HepG2 (cell line): ENCODE measurements around the gene LATS1. TPM values are rescaled to one million over a fixed set of nuclear protein-coding genes. Genes with fewer than 3 reads are reported as not detected.

Source experiments
- ATF7 ChIP-seq, 2 experiments: fragments of 450-650 bp in 1 of 2; sonication (generic) in 1 of 2; formaldehyde crosslinking in 1 of 2; IDR thresholded peaks; 2 replicates each; pipeline versions ENCODE4 v1.4.0 to v1.6.1; 2016 to 2020; ENCODE audit warnings: antibody characterized with exemption in 1 of 2, mild to moderate bottlenecking in 1 of 2, missing genetic modification reagents in 1 of 2
- GTF2F1 ChIP-seq: fragments of 150-350 bp; IDR thresholded peaks from 2 replicates; pipeline ENCODE4 v1.6.1; 2014; ENCODE audit warnings: low read length
- HMG20B ChIP-seq: conservative IDR thresholded peaks from 2 replicates; pipeline ENCODE4 v1.6.1; 2016; ENCODE audit warnings: missing genetic modification reagents, missing compliant biosample characterization
- HNF1A ChIP-seq, 2 experiments: sonication (generic) in 1 of 2; formaldehyde crosslinking in 1 of 2; IDR thresholded peaks; 2 replicates each; pipeline versions ENCODE4 v1.4.0 to v1.6.1; 2016 to 2020; ENCODE audit warnings: borderline replicate concordance in 1 of 2, low read depth in 1 of 2, mild to moderate bottlenecking in 1 of 2, missing genetic modification reagents in 1 of 2
- HNRNPH1 ChIP-seq: fragments of 200-400 bp; formaldehyde crosslinking; optimal IDR thresholded peaks from 2 replicates; pipeline ENCODE3; 2017; ENCODE audit warnings: mild to moderate bottlenecking, low read depth, low read length
- KDM4B ChIP-seq: sonication (generic); formaldehyde crosslinking; IDR thresholded peaks from 2 replicates; pipeline ENCODE4 v1.4.0; 2020; ENCODE audit warnings: missing genetic modification reagents
- NFAT5 ChIP-seq: sonication (generic); formaldehyde crosslinking; IDR thresholded peaks from 2 replicates; pipeline ENCODE4 v1.4.0; 2020; ENCODE audit warnings: missing genetic modification reagents
- TGIF2 ChIP-seq: IDR thresholded peaks from 2 replicates; pipeline ENCODE4 v1.6.1; 2016; ENCODE audit warnings: control low read depth, missing compliant biosample characterization
- ZNF138 ChIP-seq: sonication (generic); formaldehyde crosslinking; IDR thresholded peaks from 2 replicates; pipeline ENCODE4 v1.5.0; 2020; ENCODE audit warnings: mild to moderate bottlenecking, low read depth, missing genetic modification reagents
- ZNF235 ChIP-seq: sonication (generic); formaldehyde crosslinking; IDR thresholded peaks from 2 replicates; pipeline ENCODE4 v1.8.1; 2023; ENCODE audit warnings: mild to moderate bottlenecking, missing genetic modification reagents, borderline replicate concordance
- ZNF292 ChIP-seq: sonication (generic); formaldehyde crosslinking; IDR thresholded peaks from 2 replicates; pipeline ENCODE4 v1.8.1; 2022; ENCODE audit warnings: mild to moderate bottlenecking, low read depth, missing genetic modification reagents, borderline replicate concordance
- ZNF33B ChIP-seq: sonication (generic); formaldehyde crosslinking; IDR thresholded peaks from 2 replicates; pipeline ENCODE4 v1.5.1; 2020; ENCODE audit warnings: mild to moderate bottlenecking, missing genetic modification reagents
- ZNF350 ChIP-seq: sonication (generic); formaldehyde crosslinking; IDR thresholded peaks from 2 replicates; pipeline ENCODE4 v1.4.0; 2020; ENCODE audit warnings: mild to moderate bottlenecking, low read depth, missing genetic modification reagents, borderline replicate concordance
- ZNF44 ChIP-seq: sonication (generic); formaldehyde crosslinking; IDR thresholded peaks from 2 replicates; pipeline ENCODE4 v1.5.1; 2020; ENCODE audit warnings: mild to moderate bottlenecking, missing genetic modification reagents
- ZSCAN31 ChIP-seq: sonication (generic); formaldehyde crosslinking; IDR thresholded peaks from 2 replicates; pipeline ENCODE4 v1.5.0; 2020; ENCODE audit warnings: low read depth, mild to moderate bottlenecking, missing genetic modification reagents
- polyA plus RNA-seq, 8 experiments: library from polyadenylated mRNA; depleted of rRNA in 3 of 8; stranded (reverse) in 7 of 8; unstranded in 1 of 8; fragments of >200 nt; fragmentation: Illumina TruSeq in 4 of 8; extraction: Trizol in 4 of 8; gene quantifications; 2 replicates each; pipeline versions ENCODE4 v1.2.1 to v1.2.3, GENCODE V29; 2011 to 2016; ENCODE audit warnings: low read depth in 4 of 8, missing spikeins in 1 of 8, mixed read lengths in 1 of 8; ENCODE audit not compliant: insufficient read depth in 1 of 8
- total RNA-seq, 5 experiments: library from RNA; depleted of rRNA; stranded (reverse); fragments of >200 nt; fragmentation: Illumina TruSeq; extraction: Trizol; gene quantifications; 2 replicates each; pipeline ENCODE4 v1.2.3, GENCODE V29; 2016; ENCODE audit warnings: low read depth in 1 of 5
- TF ChIP-seq, protein P1 (sequence below): sonication (generic); formaldehyde crosslinking; IDR thresholded peaks from 2 replicates; pipeline ENCODE4 v1.5.0; 2020; ENCODE audit warnings: mild to moderate bottlenecking, missing genetic modification reagents, moderate library complexity

LATS1 gene
- total and polyA plus RNA-seq, 2 of the 13 experiments (the other 11 are each of a cell fraction or from before 2014, with no cell fraction given): 9.9 to 12.6 TPM

GRCh38 chr6:149648148-149649145 lies 69.5 kb downstream of the LATS1 start, which contains the start of gene KATNA1 (continued):
- TF ChIP-seq NFAT5 (CRISPR knock-in tag) (peak; percentile 98), ZNF235 (CRISPR knock-in tag) (peak; percentile 30; the same call in 1 of the 2 replicates), ZNF138 (CRISPR knock-in tag) (peak; percentile 99), GTF2F1 (peak; percentile 56; the same call in 1 of the 2 replicates), ZNF292 (peak; percentile 86), KDM4B (CRISPR knock-in tag) (peak; percentile 92), ZNF350 (CRISPR knock-in tag) (peak; percentile 97), ZNF44 (CRISPR knock-in tag) (peak; percentile 97), ATF7 (IDR thresholded peaks at IDR 0.05) (no peak), ATF7 (CRISPR knock-in tag; IDR thresholded peaks at IDR 0.05) (peak; percentile 93; the same call in 1 of the 2 replicates), ZSCAN31 (peak; percentile 100), HNRNPH1 (peak; percentile 30), ZNF33B (peak; percentile 100), HMG20B (no peak), TGIF2 (CRISPR knock-in tag) (peak; percentile 99), HNF1A (IDR thresholded peaks at IDR 0.05; ENCODE audit: low read depth) (no peak), HNF1A (CRISPR knock-in tag; IDR thresholded peaks at IDR 0.05; ENCODE audit: borderline replicate concordance) (peak; percentile 87)
- TF ChIP-seq, protein P1, sequence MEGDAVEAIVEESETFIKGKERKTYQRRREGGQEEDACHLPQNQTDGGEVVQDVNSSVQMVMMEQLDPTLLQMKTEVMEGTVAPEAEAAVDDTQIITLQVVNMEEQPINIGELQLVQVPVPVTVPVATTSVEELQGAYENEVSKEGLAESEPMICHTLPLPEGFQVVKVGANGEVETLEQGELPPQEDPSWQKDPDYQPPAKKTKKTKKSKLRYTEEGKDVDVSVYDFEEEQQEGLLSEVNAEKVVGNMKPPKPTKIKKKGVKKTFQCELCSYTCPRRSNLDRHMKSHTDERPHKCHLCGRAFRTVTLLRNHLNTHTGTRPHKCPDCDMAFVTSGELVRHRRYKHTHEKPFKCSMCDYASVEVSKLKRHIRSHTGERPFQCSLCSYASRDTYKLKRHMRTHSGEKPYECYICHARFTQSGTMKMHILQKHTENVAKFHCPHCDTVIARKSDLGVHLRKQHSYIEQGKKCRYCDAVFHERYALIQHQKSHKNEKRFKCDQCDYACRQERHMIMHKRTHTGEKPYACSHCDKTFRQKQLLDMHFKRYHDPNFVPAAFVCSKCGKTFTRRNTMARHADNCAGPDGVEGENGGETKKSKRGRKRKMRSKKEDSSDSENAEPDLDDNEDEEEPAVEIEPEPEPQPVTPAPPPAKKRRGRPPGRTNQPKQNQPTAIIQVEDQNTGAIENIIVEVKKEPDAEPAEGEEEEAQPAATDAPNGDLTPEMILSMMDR (CRISPR knock-in tag): peak; percentile 68
